Measurements from ENCODE around the gene KRTAP10-6.

KRTAP10-6 gene

GRCh38 chr21:44618504-44618903, 26.2 kb upstream of the KRTAP10-6 start:
- TF ChIP-seq POLR2A (IDR thresholded peaks at IDR 0.05; ENCODE audit: extremely low read depth, insufficient read length) (no peak), MAX (IDR thresholded peaks at IDR 0.05; ENCODE audit: low read depth, low read length) (no peak), MYC (IDR thresholded peaks at IDR 0.05; ENCODE audit: low read depth, low read length) (no peak), CTCF (IDR thresholded peaks at IDR 0.05; ENCODE audit: low read depth, low read length) (no peak)
- peak; percentile 25 for DNase-seq (ENCODE audit: low read depth)
- no peak overlapping the region for H3K4me3 ChIP-seq (ENCODE audit: low read depth, low read length)

GRCh38 chr21:44617071-44617501, 24.8 kb upstream of the KRTAP10-6 start:
- no peak for TF ChIP-seq MYC (IDR thresholded peaks at IDR 0.05; ENCODE audit: low read depth, low read length)
- TF ChIP-seq MAX (IDR thresholded peaks at IDR 0.05; ENCODE audit: low read depth, low read length), result no peak
- TF ChIP-seq CTCF (IDR thresholded peaks at IDR 0.05; ENCODE audit: low read depth, low read length), result no peak
- no peak for TF ChIP-seq POLR2A (IDR thresholded peaks at IDR 0.05; ENCODE audit: extremely low read depth, insufficient read length)
- no peak for DNase-seq (ENCODE audit: low read depth)
- no peak overlapping the region for H3K4me3 ChIP-seq (ENCODE audit: low read depth, low read length)

GRCh38 chr21:44616591-44616926, 24.3 kb upstream of the KRTAP10-6 start:
- DNase-seq (ENCODE audit: low read depth), result no peak
- no peak overlapping the region for H3K4me3 ChIP-seq (ENCODE audit: low read depth, low read length)
- TF ChIP-seq CTCF (IDR thresholded peaks at IDR 0.05; ENCODE audit: low read depth, low read length) (no peak), MAX (IDR thresholded peaks at IDR 0.05; ENCODE audit: low read depth, low read length) (no peak), POLR2A (IDR thresholded peaks at IDR 0.05; ENCODE audit: extremely low read depth, insufficient read length) (no peak)

GRCh38 chr21:44615911-44616590, 23.7 kb upstream of the KRTAP10-6 start:
- H3K4me3 ChIP-seq (ENCODE audit: low read depth, low read length), result no peak overlapping the region
- no peak for DNase-seq (ENCODE audit: low read depth)
- TF ChIP-seq POLR2A (IDR thresholded peaks at IDR 0.05; ENCODE audit: extremely low read depth, insufficient read length), result no peak
- no peak for TF ChIP-seq CTCF (IDR thresholded peaks at IDR 0.05; ENCODE audit: low read depth, low read length)
- TF ChIP-seq MAX (IDR thresholded peaks at IDR 0.05; ENCODE audit: low read depth, low read length), result no peak
- no peak for TF ChIP-seq MYC (IDR thresholded peaks at IDR 0.05; ENCODE audit: low read depth, low read length)

GRCh38 chr21:44615466-44615865, 23.2 kb upstream of the KRTAP10-6 start:
- TF ChIP-seq MYC (IDR thresholded peaks at IDR 0.05; ENCODE audit: low read depth, low read length) (no peak), MAX (IDR thresholded peaks at IDR 0.05; ENCODE audit: low read depth, low read length) (no peak), CTCF (IDR thresholded peaks at IDR 0.05; ENCODE audit: low read depth, low read length) (no peak), POLR2A (IDR thresholded peaks at IDR 0.05; ENCODE audit: extremely low read depth, insufficient read length) (no peak)
- no peak for DNase-seq (ENCODE audit: low read depth)
- no peak overlapping the region for H3K4me3 ChIP-seq (ENCODE audit: low read depth, low read length)

Data from NB4 (cell line).